Kidney (tissue), 14 donors: ENCODE data around the gene CTRB1. TPM values are rescaled to one million over a fixed set of nuclear protein-coding genes. Genes with fewer than 3 reads are reported as not detected.

ENCODE experiments used
- DNase-seq, 5 donors: peaks; one replicate each; pipeline ENCODE4 v3.0.0-alpha.2; 2013 to 2020
- FAIRE-seq: peaks from 2 replicates; lab custom pipeline; 2012; peaks lifted over from hg19 to GRCh38; lab: Jason Lieb, UNC
- H3K27ac ChIP-seq, 2 donors: one replicate each; pipeline ENCODE4 v1.7.0; 2013; ENCODE audit warnings: low read depth in 2 of 2, low read length in 2 of 2, inconsistent platforms in 1 of 2
- H3K27me3 ChIP-seq: one replicate; pipeline ENCODE4 v1.7.1; 2013; ENCODE audit warnings: low read length, inconsistent platforms; ENCODE audit not compliant: control insufficient read depth, insufficient read depth
- H3K36me3 ChIP-seq, 3 donors: one replicate each; pipeline versions ENCODE4 v1.7.0 to v1.7.1; 2013; ENCODE audit warnings: low read length in 3 of 3, control low read depth in 1 of 3, inconsistent platforms in 1 of 3; ENCODE audit not compliant: insufficient read depth in 3 of 3, control insufficient read depth in 2 of 3
- H3K4me1 ChIP-seq, 3 donors: one replicate each; pipeline versions ENCODE4 v1.7.0 to v1.7.1; 2013; ENCODE audit warnings: low read length in 3 of 3, inconsistent platforms in 1 of 3, low read depth in 1 of 3; ENCODE audit not compliant: control insufficient read depth in 2 of 3, insufficient read depth in 2 of 3
- H3K4me3 ChIP-seq, 3 donors: one replicate each; pipeline versions ENCODE4 v1.7.0 to v1.8.1; 2013; ENCODE audit warnings: low read length in 3 of 3, control low read depth in 1 of 3, inconsistent platforms in 1 of 3
- H3K9ac ChIP-seq, 3 donors: one replicate each; pipeline versions ENCODE4 v1.7.0 to v1.7.1; 2013; ENCODE audit warnings: low read length in 3 of 3, control low read depth in 1 of 3, inconsistent platforms in 1 of 3
- H3K9me3 ChIP-seq, 3 donors: one replicate each; pipeline versions ENCODE4 v1.7.0 to v1.7.1; 2013; ENCODE audit warnings: low read length in 3 of 3, control low read depth in 1 of 3, inconsistent platforms in 1 of 3; ENCODE audit not compliant: control insufficient read depth in 2 of 3, insufficient read depth in 1 of 3
- CTCF ChIP-seq: IDR thresholded peaks from 3 replicates; pipeline ENCODE4 v1.5.1; 2012; ENCODE audit warnings: mild to moderate bottlenecking, moderate library complexity, borderline replicate concordance; ENCODE audit not compliant: insufficient read depth; ENCODE audit errors: extremely low read depth
- intact Hi-C: fragments of 100-400 bp; cut with DNase I; formaldehyde crosslinking; loops from one replicate; pipeline ENCODE4 v1.11.1; 2022
- polyA plus RNA-seq: library from polyadenylated mRNA; stranded (reverse); fragments of 350-450 nt; fragmentation: Illumina TruSeq; extraction: RNeasy Lipid Tissue Mini Kit (QIAGEN cat#74804); gene quantifications from one replicate; pipeline ENCODE4 v1.2.3, GENCODE V29; 2014; ENCODE audit warnings: low read depth, low replicate concordance; ENCODE audit not compliant: insufficient read depth
- total RNA-seq: library from RNA; stranded (reverse); fragmentation: NEBNext Ultra II Directional; extraction: Animal tissue kit (Norgen Biotek cat#: 25700); gene quantifications from one replicate; pipeline ENCODE4 v1.2.1, GENCODE V29; 2021
- donor health status: control.
- donor health status: control.
- donor health status: control.
- donor health status: control.
- donor health status: control.
- donor health status: DM: yes; HTN: yes; CAD: no.
- donor health status: Normal renal cell carcinoma (clear cell type).

CTRB1 gene
- total and polyA plus RNA-seq, 2 donors from 2014 or later: not detected

- FAIRE-seq (no peak), DNase-seq (peak in 1 of 5 donors; percentile 89)
- no peak for TF ChIP-seq CTCF
- peaks cover 0 to 67% (median 53%) of the 10 kb centered on the region in 3 donors for H3K4me1 ChIP-seq
- intact Hi-C loops: no loop called here
- H3K9ac ChIP-seq: peak overlapping the region in 1 of 3 donors; percentile 84
- peak overlapping the region in 1 of 3 donors; percentile 15 for H3K4me3 ChIP-seq
- peak overlapping the region; percentile 93 to 97 for H3K27ac ChIP-seq
- no peaks in the 10 kb centered on the region for H3K9me3 ChIP-seq
- H3K27me3 ChIP-seq: no peaks in the 10 kb centered on the region
- H3K36me3 ChIP-seq: peaks cover 5 to 30% (median 16%) of the 10 kb centered on the region in 3 donors
These were observed 25.5 kb downstream of the CTRB1 start for GRCh38 chr16:75244225-75244809.

- no peak for FAIRE-seq
- no peak for TF ChIP-seq CTCF
- Histone ChIP-seq H3K27ac (peak overlapping the region; percentile 93 to 97), H3K27me3 (no peaks in the 10 kb centered on the region), H3K4me1 (peaks cover 0 to 66% (median 58%) of the 10 kb centered on the region in 3 donors), H3K4me3 (peak overlapping the region in 1 of 3 donors; percentile 15), H3K9me3 (no peaks in the 10 kb centered on the region), H3K9ac (peak overlapping the region in 1 of 3 donors; percentile 84), H3K36me3 (peaks cover 5 to 27% (median 16%) of the 10 kb centered on the region in 3 donors)
- DNase-seq: peak; percentile 75 to 95 (median 82)
- intact Hi-C loops: no loop called here
These were observed 26.3 kb downstream of the CTRB1 start for GRCh38 chr16:75244844-75245758.

GRCh38 chr16:75246504-75247205, 27.9 kb downstream of the CTRB1 start:
- peaks cover 0 to 62% (median 58%) of the 10 kb centered on the region in 3 donors for H3K4me1 ChIP-seq
- FAIRE-seq (no peak), DNase-seq (no peak)
- peak overlapping the region; percentile 93 to 97 for H3K27ac ChIP-seq
- H3K4me3 ChIP-seq: no peak overlapping the region
- H3K36me3 ChIP-seq: peaks cover 0 to 12% (median 7%) of the 10 kb centered on the region in 3 donors
- intact Hi-C loops: no loop called here
- TF ChIP-seq CTCF: no peak
- H3K27me3 ChIP-seq: no peaks in the 10 kb centered on the region
- H3K9me3 ChIP-seq: no peaks in the 10 kb centered on the region
- H3K9ac ChIP-seq: peak overlapping the region in 2 of 3 donors; percentile 28 to 84
